Measurements from ENCODE around the gene CNOT1. TPM values are rescaled to one million over a fixed set of nuclear protein-coding genes. Genes with fewer than 3 reads are reported as not detected.

Gene CNOT1
- total and polyA plus RNA-seq, 2 donors = 74.6 to 132 TPM

DNA sequence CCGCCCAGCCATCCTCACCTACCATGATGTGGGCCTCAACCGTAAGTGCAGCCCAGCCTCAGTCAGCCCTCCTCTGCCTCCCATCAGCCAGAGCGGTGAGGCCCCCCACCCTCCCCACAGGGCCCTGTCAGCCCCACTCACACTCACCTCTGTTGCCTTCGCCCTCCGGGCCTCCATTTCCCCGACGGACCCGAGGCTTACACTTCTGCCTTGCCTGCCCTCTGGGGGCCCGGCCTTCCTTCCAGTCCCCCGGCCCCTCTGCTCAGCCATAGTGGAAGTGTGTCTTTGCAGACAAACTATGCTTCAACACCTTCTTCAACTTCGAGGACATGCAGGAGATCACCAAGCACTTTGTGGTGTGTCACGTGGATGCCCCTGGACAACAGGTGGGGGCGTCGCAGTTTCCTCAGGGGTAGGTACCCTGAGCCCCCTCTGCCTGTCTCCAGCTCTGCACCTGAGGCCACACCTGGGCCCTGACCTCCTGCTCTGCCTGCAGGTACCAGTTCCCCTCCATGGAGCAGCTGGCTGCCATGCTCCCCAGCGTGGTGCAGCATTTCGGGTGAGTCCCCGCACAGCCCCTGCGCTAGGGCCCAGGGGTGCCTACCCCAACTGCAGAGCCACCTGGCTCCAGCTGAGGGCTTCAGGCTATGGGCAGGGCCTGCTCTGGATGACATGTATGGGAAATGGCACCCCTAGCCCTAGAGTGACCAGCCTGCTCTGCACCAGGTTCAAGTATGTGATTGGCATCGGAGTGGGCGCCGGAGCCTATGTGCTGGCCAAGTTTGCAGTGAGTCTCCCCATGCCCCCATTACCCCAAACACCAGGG lies 125.5 kb downstream of the CNOT1 start:
- WGBS = 98% methylated on average over 21 of the region's 21 CpGs
- Histone ChIP-seq H3K4me3 (ENCODE audit: low read length in 2 of 2) (no peak overlapping the region), H3K36me3 (ENCODE audit: control insufficient read depth in 2 of 2, insufficient read depth in 2 of 2, low read length in 1 of 2) (no peaks in the 10 kb centered on the region), H3K27ac (ENCODE audit: low read depth in 1 of 2, low read length in 1 of 2) (no peak overlapping the region), H3K9me3 (ENCODE audit: control insufficient read depth in 2 of 2, insufficient read depth in 1 of 2, low read length in 1 of 2) (peaks cover 0 to 4% of the 10 kb centered on the region in 2 donors), H3K4me1 (ENCODE audit: control insufficient read depth in 2 of 2, insufficient read depth in 2 of 2, low read length in 2 of 2) (peaks cover 0 to 23% of the 10 kb centered on the region in 2 donors), H3K27me3 (ENCODE audit: control insufficient read depth in 2 of 2, insufficient read depth in 1 of 2, low read length in 1 of 2) (peaks cover 9 to 41% of the 10 kb centered on the region in 2 donors)
- no peak for DNase-seq (ENCODE audit: low read depth in 6 of 9, low spot score in 9 of 9)

DNA sequence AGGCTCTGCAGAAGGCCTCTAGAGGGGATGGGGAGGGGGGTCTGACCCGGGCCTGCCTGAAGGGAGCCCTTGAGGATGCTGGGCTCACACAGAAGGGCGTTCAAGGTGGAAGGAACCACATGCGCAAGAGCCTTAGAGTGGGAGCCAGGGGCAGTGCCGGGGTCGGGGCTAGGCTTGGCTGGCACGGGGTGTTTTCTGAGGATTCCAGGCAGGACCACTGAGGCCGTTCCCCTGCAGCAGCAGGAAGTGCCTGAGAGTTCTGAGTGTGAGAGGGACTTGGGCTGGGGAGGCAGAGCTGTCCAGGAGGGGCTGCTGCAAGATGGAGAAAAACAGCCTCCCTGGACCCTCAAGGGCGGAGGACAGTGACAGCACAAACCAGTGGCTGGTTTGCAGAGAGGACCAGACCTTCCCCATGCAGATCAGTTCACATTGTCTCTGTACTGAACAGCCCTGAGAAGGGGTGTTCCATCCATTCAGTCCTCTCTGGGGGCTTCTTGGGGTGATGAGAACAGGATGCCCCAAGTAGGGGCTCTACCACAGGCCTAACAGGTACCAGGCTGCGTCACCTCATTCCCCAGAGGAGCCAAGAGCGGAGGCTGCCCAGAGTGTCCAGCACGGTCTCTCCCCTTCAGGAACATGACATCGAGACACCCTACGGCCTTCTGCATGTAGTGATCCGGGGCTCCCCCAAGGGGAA lies 126.3 kb downstream of the CNOT1 start:
- peaks cover 9 to 48% of the 10 kb centered on the region in 2 donors for H3K27me3 ChIP-seq (ENCODE audit: control insufficient read depth in 2 of 2, insufficient read depth in 1 of 2, low read length in 1 of 2)
- no peak overlapping the region for H3K4me3 ChIP-seq (ENCODE audit: low read length in 2 of 2)
- H3K9me3 ChIP-seq (ENCODE audit: control insufficient read depth in 2 of 2, insufficient read depth in 1 of 2, low read length in 1 of 2) = peaks cover 0 to 4% of the 10 kb centered on the region in 2 donors
- no peak overlapping the region for H3K27ac ChIP-seq (ENCODE audit: low read depth in 1 of 2, low read length in 1 of 2)
- no peak for DNase-seq (ENCODE audit: low read depth in 6 of 9, low spot score in 9 of 9)
- H3K4me1 ChIP-seq (ENCODE audit: control insufficient read depth in 2 of 2, insufficient read depth in 2 of 2, low read length in 2 of 2) = peaks cover 0 to 23% of the 10 kb centered on the region in 2 donors
- 93% methylated on average over 14 of the region's 14 CpGs for WGBS
- H3K36me3 ChIP-seq (ENCODE audit: control insufficient read depth in 2 of 2, insufficient read depth in 2 of 2, low read length in 1 of 2) = no peaks in the 10 kb centered on the region

DNA sequence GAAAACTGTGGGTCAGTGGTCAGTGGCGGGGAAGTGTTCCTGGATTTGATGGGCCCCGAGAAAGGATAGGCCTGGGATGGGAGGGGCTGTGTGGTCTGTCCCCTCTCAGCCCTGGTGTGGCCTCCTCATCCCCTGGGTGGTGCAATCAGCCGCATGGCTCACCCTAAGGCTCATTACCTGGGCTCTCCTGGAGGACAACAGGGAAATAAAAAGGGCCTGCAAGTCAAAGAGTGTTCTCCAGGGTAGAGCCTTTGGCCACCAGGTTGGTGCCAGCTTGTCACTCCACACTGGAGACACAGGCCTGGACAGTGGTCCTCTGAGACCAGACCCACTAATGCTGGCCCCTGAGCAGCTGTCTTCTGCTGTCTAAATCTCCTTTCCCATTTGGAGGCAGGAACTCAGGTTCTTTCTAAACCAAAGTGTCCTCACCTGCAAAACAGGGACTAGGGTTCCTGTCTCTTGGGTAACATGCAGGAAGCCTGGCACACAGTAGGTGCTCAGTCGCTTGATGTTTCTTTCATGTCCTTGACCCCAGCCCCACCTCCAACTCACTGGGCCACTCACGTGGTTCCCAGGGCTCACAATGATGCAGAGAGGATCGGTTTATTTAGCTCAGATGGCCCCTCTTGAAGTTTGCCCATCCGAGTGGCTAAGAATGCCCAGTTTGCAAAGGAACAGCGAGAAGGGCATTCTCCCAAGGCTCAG lies 127.3 kb downstream of the CNOT1 start:
- no peak for DNase-seq (ENCODE audit: low read depth in 6 of 9, low spot score in 9 of 9)
- H3K27me3 ChIP-seq (ENCODE audit: control insufficient read depth in 2 of 2, insufficient read depth in 1 of 2, low read length in 1 of 2) = peaks cover 9 to 57% of the 10 kb centered on the region in 2 donors

GRCh38 chr16:58501242-58502131 lies 128.1 kb downstream of the CNOT1 start:
- DNase-seq (ENCODE audit: low read depth in 6 of 9, low spot score in 9 of 9) = peak in 7 of 9 donors; percentile 19 to 74 (median 52)
- peaks cover 0 to 23% of the 10 kb centered on the region in 2 donors for H3K4me1 ChIP-seq (ENCODE audit: control insufficient read depth in 2 of 2, insufficient read depth in 2 of 2, low read length in 2 of 2)
- H3K4me3 ChIP-seq (ENCODE audit: low read length in 2 of 2) = peak overlapping the region; percentile 39 to 46
- H3K9me3 ChIP-seq (ENCODE audit: control insufficient read depth in 2 of 2, insufficient read depth in 1 of 2, low read length in 1 of 2) = peaks cover 0 to 4% of the 10 kb centered on the region in 2 donors
- 12% methylated on average over 42 of the region's 42 CpGs for WGBS
- no peaks in the 10 kb centered on the region for H3K36me3 ChIP-seq (ENCODE audit: control insufficient read depth in 2 of 2, insufficient read depth in 2 of 2, low read length in 1 of 2)
- H3K27me3 ChIP-seq (ENCODE audit: control insufficient read depth in 2 of 2, insufficient read depth in 1 of 2, low read length in 1 of 2) = peaks cover 9 to 58% of the 10 kb centered on the region in 2 donors
- no peak overlapping the region for H3K27ac ChIP-seq (ENCODE audit: low read depth in 1 of 2, low read length in 1 of 2)

More for the DNA sequence above, 127.3 kb downstream of the CNOT1 start:
- Histone ChIP-seq H3K4me1 (ENCODE audit: control insufficient read depth in 2 of 2, insufficient read depth in 2 of 2, low read length in 2 of 2) (peaks cover 0 to 23% of the 10 kb centered on the region in 2 donors), H3K4me3 (ENCODE audit: low read length in 2 of 2) (no peak overlapping the region), H3K27ac (ENCODE audit: low read depth in 1 of 2, low read length in 1 of 2) (no peak overlapping the region), H3K36me3 (ENCODE audit: control insufficient read depth in 2 of 2, insufficient read depth in 2 of 2, low read length in 1 of 2) (no peaks in the 10 kb centered on the region), H3K9me3 (ENCODE audit: control insufficient read depth in 2 of 2, insufficient read depth in 1 of 2, low read length in 1 of 2) (peaks cover 0 to 4% of the 10 kb centered on the region in 2 donors)
- whole genome bisulfite sequencing = 86% methylated on average over 8 of the region's 8 CpGs

DNA sequence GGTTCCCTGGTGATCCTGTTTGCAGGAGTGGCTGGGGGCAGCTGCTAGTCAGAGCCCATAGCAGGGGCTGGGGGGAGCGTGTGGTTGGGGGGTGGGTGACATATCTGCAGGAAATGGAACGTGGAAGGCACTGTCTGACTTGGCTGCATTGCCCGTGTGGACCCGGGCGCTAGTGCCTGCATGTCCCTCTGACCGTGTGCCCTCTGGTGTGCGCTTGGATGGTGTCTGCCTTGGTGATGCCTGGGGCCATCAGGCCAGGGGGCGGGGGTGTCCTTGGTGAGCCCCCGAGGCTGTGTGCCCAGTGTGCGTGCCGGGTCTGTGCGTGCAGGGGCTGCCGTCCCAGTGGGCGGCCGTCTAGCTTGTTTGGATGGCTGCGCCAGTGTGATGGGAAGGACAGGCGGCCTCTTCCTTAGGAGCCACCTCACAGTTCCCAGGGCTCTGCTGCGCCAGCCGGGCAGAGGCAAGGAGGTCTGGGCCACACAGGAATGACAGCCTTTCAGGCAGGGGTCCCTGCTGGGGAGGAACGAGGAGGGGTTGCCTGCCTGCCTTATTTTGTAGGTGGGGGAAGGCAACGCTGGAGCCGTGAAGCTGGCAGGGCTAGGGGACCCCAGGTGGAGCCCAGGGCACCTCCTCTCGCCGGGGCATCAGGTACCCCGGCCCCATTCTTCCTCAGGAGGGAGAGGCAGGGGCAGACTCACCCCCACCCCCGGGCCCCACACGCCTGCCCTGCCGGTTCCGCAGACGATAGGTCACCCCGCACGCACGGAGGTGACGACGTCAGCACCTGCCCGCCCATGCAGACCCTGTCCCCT lies 129.0 kb downstream of the CNOT1 start:
- H3K4me3 ChIP-seq (ENCODE audit: low read length in 2 of 2) = peak overlapping the region; percentile 39 to 46
- H3K27ac ChIP-seq (ENCODE audit: low read depth in 1 of 2, low read length in 1 of 2) = no peak overlapping the region
- H3K27me3 ChIP-seq (ENCODE audit: control insufficient read depth in 2 of 2, insufficient read depth in 1 of 2, low read length in 1 of 2) = peaks cover 9 to 65% of the 10 kb centered on the region in 2 donors
- H3K36me3 ChIP-seq (ENCODE audit: control insufficient read depth in 2 of 2, insufficient read depth in 2 of 2, low read length in 1 of 2) = no peaks in the 10 kb centered on the region
- H3K9me3 ChIP-seq (ENCODE audit: control insufficient read depth in 2 of 2, insufficient read depth in 1 of 2, low read length in 1 of 2) = peaks cover 0 to 4% of the 10 kb centered on the region in 2 donors
- 9% methylated on average over 36 of the region's 36 CpGs for WGBS
- peaks cover 0 to 23% of the 10 kb centered on the region in 2 donors for H3K4me1 ChIP-seq (ENCODE audit: control insufficient read depth in 2 of 2, insufficient read depth in 2 of 2, low read length in 2 of 2)
- no peak for DNase-seq (ENCODE audit: low read depth in 6 of 9, low spot score in 9 of 9)

DNA sequence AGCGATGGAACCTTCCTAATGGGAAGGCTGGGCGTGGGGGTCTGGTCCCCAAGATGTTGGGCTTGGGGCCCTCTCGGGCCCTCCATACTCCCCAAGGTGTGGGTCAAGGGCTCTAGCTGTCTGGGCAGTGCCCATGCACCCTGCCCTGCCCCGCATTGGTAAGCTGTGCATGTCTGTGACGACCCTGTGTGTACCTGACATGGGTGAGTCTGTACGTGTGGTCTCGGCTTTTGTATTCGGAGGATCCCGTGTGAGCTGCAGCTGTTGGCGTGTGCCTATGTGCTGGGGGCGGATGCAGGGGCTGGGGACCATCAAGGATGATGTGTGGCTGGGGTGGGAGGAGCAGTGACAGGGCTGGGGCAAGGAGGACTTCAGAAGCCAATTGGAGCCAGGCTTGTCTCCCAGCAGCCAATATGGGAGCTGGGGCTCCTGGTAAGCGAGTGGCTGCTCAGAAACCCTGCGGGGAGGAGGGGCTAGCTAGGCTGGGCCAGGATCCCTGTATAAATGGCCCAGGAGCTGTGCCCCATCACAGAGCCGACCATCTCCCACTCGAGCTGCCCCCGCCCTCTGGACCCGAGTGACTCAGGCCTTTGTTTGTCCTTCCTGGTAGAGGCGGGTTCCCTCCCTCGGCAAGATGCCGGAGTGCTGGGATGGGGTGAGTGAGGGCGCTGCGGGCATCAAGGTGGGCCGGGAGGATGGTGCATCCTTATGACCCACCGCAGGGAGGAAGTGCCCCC lies 129.8 kb downstream of the CNOT1 start, which contains the start of gene NDRG4:
TSS of gene NDRG4 (plus strand) at position 529 of the 737 bp plus-strand sequence. CDS start at position 635, 106 bp downstream.
- Histone ChIP-seq H3K4me1 (ENCODE audit: control insufficient read depth in 2 of 2, insufficient read depth in 2 of 2, low read length in 2 of 2) (peaks cover 0 to 27% of the 10 kb centered on the region in 2 donors), H3K4me3 (ENCODE audit: low read length in 2 of 2) (peak within 1 kb of the TSS; percentile 39 to 46), H3K9me3 (ENCODE audit: control insufficient read depth in 2 of 2, insufficient read depth in 1 of 2, low read length in 1 of 2) (peaks cover 0 to 4% of the 10 kb centered on the region in 2 donors), H3K36me3 (ENCODE audit: control insufficient read depth in 2 of 2, insufficient read depth in 2 of 2, low read length in 1 of 2) (no peaks in the 10 kb centered on the region), H3K27me3 (ENCODE audit: control insufficient read depth in 2 of 2, insufficient read depth in 1 of 2, low read length in 1 of 2) (peaks cover 9 to 72% of the 10 kb centered on the region in 2 donors), H3K27ac (ENCODE audit: low read depth in 1 of 2, low read length in 1 of 2) (no peak within 1 kb of the TSS)
- 44% methylated on average over 24 of the region's 24 CpGs for WGBS
- peak in 5 of 9 donors; percentile 49 to 85 (median 65) for DNase-seq (ENCODE audit: low read depth in 6 of 9, low spot score in 9 of 9)

- Histone ChIP-seq H3K36me3 (ENCODE audit: control insufficient read depth in 2 of 2, insufficient read depth in 2 of 2, low read length in 1 of 2) (no peaks in the 10 kb centered on the region), H3K4me1 (ENCODE audit: control insufficient read depth in 2 of 2, insufficient read depth in 2 of 2, low read length in 2 of 2) (peaks cover 0 to 27% of the 10 kb centered on the region in 2 donors), H3K27ac (ENCODE audit: low read depth in 1 of 2, low read length in 1 of 2) (no peak overlapping the region), H3K4me3 (ENCODE audit: low read length in 2 of 2) (no peak overlapping the region), H3K27me3 (ENCODE audit: control insufficient read depth in 2 of 2, insufficient read depth in 1 of 2, low read length in 1 of 2) (peaks cover 9 to 77% of the 10 kb centered on the region in 2 donors), H3K9me3 (ENCODE audit: control insufficient read depth in 2 of 2, insufficient read depth in 1 of 2, low read length in 1 of 2) (peaks cover 0 to 4% of the 10 kb centered on the region in 2 donors)
- DNase-seq (ENCODE audit: low read depth in 6 of 9, low spot score in 9 of 9) = no peak
- 93% methylated on average over 10 of the region's 10 CpGs for WGBS
Observed at GRCh38 chr16:58499092-58499511, 130.5 kb downstream of the CNOT1 start.
